Measurements from ENCODE around the gene PRORP.
A peak's percentile ranks its signal among the peaks of the same experiment; 100 is the strongest.
"Not testable (repeated sequence)": the region's sequence is repeated elsewhere in the genome, so short reads cannot be mapped to it uniquely, and the experiment has no call there.

Gene PRORP

DNA sequence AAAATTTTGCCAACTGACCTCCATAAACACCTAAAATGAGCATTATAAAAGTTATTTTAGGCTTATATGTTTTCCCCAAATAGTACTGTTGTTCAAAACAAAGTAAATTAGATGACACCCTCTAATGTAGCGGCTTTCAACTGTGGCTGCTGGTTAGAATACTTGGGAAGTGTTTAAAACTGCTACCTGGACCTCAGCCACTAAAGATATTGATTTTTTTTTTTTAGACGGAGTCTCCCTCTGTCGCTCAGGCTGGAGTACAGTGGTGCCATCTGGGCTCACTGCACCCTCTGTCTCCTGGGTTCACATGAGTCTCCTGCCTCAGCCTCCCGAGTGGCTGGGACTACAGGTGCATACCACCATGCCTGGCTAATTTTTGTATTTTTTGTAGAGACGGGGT is 16.2 kb downstream of the PRORP start:
- no peak for DNase-seq (ENCODE audit: low spot score)

DNA sequence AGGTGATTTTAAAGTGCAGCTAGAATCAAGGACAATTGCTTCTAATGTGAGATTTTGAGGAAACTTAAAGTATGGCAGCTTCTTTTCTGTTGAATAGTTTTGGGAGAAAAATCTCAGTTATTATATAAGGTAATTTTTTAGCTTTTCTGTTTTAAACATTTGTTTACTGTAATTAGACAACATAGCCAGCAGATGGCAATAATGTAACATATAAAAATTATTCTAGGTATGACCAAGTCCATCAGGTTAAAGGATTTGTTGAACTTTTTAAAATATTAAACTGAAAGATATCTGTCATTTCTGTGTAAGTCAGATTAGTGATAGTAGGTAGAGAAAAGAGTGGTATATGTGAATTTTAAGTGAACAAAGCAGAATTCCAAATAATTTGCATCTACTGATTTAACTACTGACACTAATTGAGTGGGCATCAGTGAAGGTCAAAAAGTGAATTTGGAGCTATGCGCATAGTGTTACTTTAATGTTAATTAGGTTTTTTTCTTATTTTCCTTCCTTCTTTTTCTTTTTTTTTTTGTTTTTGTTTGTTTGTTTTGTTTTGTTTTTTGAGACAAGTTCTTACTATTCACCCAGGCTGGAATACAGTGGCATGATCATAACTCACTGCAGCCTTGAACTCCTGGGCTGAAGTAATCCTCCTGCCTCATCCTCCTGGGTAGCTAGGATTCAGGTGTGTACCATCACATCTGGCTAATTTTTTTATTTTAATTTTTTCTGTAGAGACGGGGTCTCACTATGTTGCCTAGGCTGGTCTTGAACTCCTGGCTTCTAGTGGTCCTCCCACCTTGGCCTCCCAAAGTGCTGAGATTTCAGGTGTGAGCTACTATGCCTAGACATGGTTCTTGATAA is 18.6 kb downstream of the PRORP start:
- no peak for DNase-seq (ENCODE audit: low spot score)

DNA sequence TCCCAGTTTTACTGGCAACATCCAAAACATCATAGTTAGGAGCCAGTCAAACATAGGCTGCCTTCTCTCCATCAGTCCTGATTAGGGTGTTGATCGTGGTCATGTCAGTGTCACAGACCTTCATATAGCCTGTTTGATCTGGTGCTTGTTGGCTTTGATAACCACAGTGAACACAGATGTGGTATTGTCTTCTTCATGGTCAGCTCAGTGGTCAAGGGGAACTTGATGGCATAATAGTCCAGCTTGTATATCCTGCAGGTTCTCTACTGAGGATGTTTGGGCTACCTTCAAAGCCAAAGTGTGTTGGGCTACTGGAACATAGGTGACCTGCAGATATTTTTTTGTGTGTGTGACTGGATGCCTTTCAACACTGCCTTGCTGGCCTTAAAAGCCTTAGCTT is 21.7 kb downstream of the PRORP start:
- DNase-seq (ENCODE audit: low spot score), result no peak

DNA sequence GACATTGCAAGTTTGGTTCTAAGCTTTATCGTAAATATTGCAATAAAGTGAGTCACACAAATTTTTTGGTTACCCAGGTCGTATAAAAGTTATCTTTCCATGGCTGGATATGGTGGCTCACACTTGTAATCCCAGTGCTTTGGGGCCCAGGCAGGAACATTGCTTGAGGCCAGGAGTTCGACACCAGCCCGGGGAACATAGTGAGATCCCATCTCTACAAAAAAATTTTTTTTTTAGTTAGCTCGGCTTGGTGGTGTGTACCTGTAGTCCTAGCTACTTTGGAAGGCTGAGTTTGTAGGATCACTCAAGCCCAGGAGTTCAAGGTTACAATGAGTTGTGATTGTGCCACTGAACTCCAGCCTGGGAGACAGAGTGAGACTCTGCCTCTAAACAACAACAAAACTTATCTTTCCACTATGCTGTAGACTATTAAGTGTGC is 24.4 kb downstream of the PRORP start:
- no peak for DNase-seq (ENCODE audit: low spot score)

DNA sequence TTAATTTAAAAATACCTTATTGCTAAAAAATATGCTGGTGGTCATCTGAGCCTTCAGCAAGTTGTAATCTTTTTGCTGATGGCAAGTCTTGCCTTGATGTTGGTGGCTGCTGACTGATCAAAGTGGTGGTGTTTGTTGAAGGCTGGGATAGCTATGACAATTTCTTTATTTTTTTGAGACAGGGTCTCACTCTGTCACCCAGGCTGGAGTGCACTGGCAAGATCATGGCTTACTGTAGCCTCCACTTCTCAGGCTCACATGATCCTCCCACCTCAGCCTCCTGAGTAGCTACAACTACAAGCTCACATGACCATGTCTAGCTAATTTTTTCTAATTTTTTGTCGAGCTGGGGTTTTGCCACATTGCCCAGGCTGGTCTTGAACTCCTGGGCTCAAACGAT is 24.8 kb downstream of the PRORP start:
- no peak for DNase-seq (ENCODE audit: low spot score)

- no peak for DNase-seq (ENCODE audit: low spot score)
Observed at GRCh38 chr14:35147711-35148110, 25.4 kb downstream of the PRORP start.

DNA sequence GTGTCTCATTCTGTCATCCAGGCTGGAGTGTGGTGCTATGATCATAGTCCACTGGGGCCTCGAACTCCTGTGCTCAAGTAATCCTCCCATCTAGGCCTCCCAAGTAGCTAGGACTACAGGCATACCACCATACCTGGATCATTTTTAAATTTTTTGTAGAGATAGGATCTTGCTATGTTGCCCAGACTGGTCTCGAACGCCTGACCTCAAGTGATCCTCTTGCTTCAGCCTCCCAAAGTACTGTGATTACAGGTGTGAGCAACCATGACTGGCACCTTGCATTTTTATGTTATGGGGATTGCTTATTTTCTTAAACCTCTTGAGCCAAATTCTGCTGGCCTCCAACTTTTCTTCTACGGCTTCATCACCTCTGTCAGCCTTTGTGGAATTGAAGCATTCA is 26.9 kb downstream of the PRORP start:
- DNase-seq (ENCODE audit: low spot score), result no peak

DNA sequence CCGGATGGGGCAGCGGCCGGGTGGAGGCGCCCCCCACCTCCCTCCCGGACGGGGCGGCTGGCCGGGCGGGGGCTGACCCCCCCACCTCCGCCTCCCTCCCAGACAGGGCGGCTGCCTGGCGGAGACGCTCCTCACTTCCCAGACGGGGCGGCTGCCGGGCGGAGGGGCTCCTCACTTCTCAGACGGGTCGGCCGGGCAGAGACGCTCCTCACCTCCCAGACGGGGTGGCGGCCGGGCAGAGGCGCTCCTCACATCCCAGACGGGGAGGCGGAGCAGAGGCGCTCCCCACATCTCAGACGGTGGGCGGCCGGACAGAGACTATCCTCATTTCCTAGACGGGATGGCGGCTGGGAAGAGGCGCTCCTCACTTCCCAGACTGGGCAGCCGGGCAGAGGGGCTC is 30.2 kb downstream of the PRORP start:
- not testable (repeated sequence) for DNase-seq (ENCODE audit: low spot score)

GRCh38 chr14:35154016-35154415 is 31.7 kb downstream of the PRORP start:
- no peak for DNase-seq (ENCODE audit: low spot score)

- DNase-seq (ENCODE audit: low spot score), result no peak
Observed at GRCh38 chr14:35155962-35156361, 33.6 kb downstream of the PRORP start.

GRCh38 chr14:35158491-35158890 is 36.1 kb downstream of the PRORP start:
- DNase-seq (ENCODE audit: low spot score), result no peak

- no peak for DNase-seq (ENCODE audit: low spot score)
Observed at GRCh38 chr14:35158951-35159653, 36.8 kb downstream of the PRORP start.

GRCh38 chr14:35159742-35160409 is 37.5 kb downstream of the PRORP start:
- peak; percentile 80 for DNase-seq (ENCODE audit: low spot score)

DNA sequence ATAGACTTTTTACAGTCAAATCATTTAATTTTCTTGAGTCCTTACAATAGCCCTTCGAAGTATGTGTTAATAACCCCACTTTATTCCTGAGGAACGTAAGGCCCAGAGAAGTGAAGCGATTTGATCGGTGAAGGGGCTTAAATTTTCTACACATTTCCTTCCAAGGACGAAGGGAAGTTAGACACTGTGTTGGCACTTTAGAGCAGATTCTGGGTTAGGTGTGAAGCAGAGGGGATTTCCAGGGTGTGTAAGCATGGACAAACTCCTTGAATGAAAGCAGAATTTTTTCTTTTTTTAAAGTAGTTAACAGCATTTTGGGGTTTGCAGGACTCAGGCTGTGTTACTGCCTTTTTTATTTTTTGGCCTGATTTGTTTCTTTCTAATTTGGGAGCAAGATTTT is 38.9 kb downstream of the PRORP start:
- DNase-seq (ENCODE audit: low spot score), result no peak

- no peak for DNase-seq (ENCODE audit: low spot score)
Observed at GRCh38 chr14:35163384-35163783, 41.0 kb downstream of the PRORP start.

GRCh38 chr14:35164849-35165248 is 42.5 kb downstream of the PRORP start:
- no peak for DNase-seq (ENCODE audit: low spot score)

DNA sequence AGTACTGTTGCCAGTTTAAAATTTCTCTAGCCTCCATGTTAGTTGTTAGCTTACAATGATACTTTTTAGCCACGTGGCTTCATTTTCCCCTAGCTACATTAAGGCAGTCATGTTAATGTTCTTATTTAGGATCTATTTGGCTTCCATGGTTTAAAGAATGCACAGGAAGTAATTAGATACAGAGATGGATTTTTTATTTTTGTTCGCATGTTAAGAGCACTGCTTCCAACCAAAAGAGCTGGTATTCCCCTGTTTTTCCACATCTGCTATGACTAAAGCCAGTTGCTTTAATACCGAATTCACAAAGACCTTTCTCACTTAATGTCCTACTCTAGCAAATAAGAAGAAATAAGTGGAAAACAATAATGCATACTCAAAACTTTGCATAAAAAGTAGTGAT is 45.1 kb downstream of the PRORP start:
- no peak for DNase-seq (ENCODE audit: low spot score)
